Esophagus muscularis mucosa (tissue), 4 donors: ENCODE measurements around the gene RSAD1. TPM values are rescaled to one million over a fixed set of nuclear protein-coding genes. Genes with fewer than 3 reads are reported as not detected.

Experiments
- DNase-seq: peaks from one replicate; pipeline ENCODE4 v3.0.0-alpha.2; 2017; ENCODE audit errors: extremely low spot score
- H3K27ac ChIP-seq, 4 donors: fragments of 200-600 bp; sonication (generic); replicated peaks in 1 of 4; 1 replicate in 3 of 4; 2 replicates in 1 of 4; pipeline ENCODE4 v1.5.1; 2016 to 2019; ENCODE audit warnings: mild to moderate bottlenecking in 1 of 4
- H3K27me3 ChIP-seq, 4 donors: fragments of 200-600 bp; sonication (generic); one replicate each; pipeline versions ENCODE4 v1.5.1 to v1.6.0; 2016 to 2019
- H3K36me3 ChIP-seq, 4 donors: fragments of 200-600 bp; sonication (generic); one replicate each; pipeline ENCODE4 v1.5.1; 2016 to 2019
- H3K4me1 ChIP-seq, 4 donors: fragments of 200-600 bp; sonication (generic); one replicate each; pipeline ENCODE4 v1.5.1; 2016 to 2019
- H3K4me3 ChIP-seq, 4 donors: fragments of 200-600 bp; sonication (generic); 1 replicate in 2 of 4; 2 replicates in 2 of 4; pipeline ENCODE4 v1.5.1; 2016 to 2019; ENCODE audit warnings: mild to moderate bottlenecking in 4 of 4, moderate library complexity in 1 of 4
- H3K9me3 ChIP-seq, 4 donors: fragments of 200-600 bp; sonication (generic); 1 replicate in 3 of 4; 2 replicates in 1 of 4; pipeline ENCODE4 v1.5.1; 2016 to 2019
- CTCF ChIP-seq, 3 experiments: fragments of 200-600 bp in 2 of 3; fragments of 450-650 bp in 1 of 3; sonication (generic) in 2 of 3; IDR thresholded peaks; one replicate each; pipeline ENCODE4 v1.5.1; 2017 to 2019; ENCODE audit warnings: antibody characterized with exemption in 3 of 3, mild to moderate bottlenecking in 2 of 3, moderate library complexity in 1 of 3
- EP300 ChIP-seq: sonication (generic); formaldehyde crosslinking; IDR thresholded peaks from one replicate; pipeline ENCODE4 v1.6.1; 2017; ENCODE audit warnings: antibody characterized with exemption
- POLR2A ChIP-seq: fragments of 450-650 bp; IDR thresholded peaks from one replicate; pipeline ENCODE4 v1.6.1; 2017; ENCODE audit warnings: antibody characterized with exemption, moderate library complexity, mild to moderate bottlenecking, low read depth
- POLR2AphosphoS5 ChIP-seq, 2 donors: sonication (generic); formaldehyde crosslinking; IDR thresholded peaks; one replicate each; pipeline ENCODE4 v1.6.1; 2017; ENCODE audit warnings: antibody characterized with exemption in 2 of 2
- WGBS: methylation state at CpG from one replicate; pipeline ENCODE4 v1.1.5; 2018; 5-methylcytosine and 5-hydroxymethylcytosine counted together
- intact Hi-C: fragments of 100-400 bp; cut with DNase I; formaldehyde crosslinking; loops from one replicate; pipeline ENCODE4 v1.15.1; 2023
- total RNA-seq, 4 donors: library from RNA; depleted of rRNA; stranded (reverse); fragments of >200 nt; gene quantifications; one replicate each; pipeline versions ENCODE4 v1.1.0 to v1.2.1, GENCODE V29; 2016

The RSAD1 gene
- total RNA-seq, 4 donors from 2014 or later: 12.9 to 24.6 (median 16.1) TPM

GRCh38 chr17:50502301-50502990 lies 23.8 kb downstream of the RSAD1 start:
- intact Hi-C loops: no loop called here
- Histone ChIP-seq H3K4me3 (no peak overlapping the region), H3K36me3 (no peaks in the 10 kb centered on the region), H3K4me1 (peaks cover 0 to under 1% (median under 1%) of the 10 kb centered on the region in 4 donors), H3K27me3 (no peaks in the 10 kb centered on the region), H3K9me3 (no peaks in the 10 kb centered on the region), H3K27ac (no peak overlapping the region)
- DNase-seq: no peak
- no peak for TF ChIP-seq POLR2AphosphoS5 (IDR thresholded peaks at IDR 0.05)
- TF ChIP-seq POLR2A: no peak
- TF ChIP-seq EP300: no peak
- no peak for TF ChIP-seq CTCF (IDR thresholded peaks at IDR 0.05)
- 89% methylated on average over 8 of the region's 9 CpGs for WGBS

- H3K36me3 ChIP-seq: no peaks in the 10 kb centered on the region
- no peak overlapping the region for H3K27ac ChIP-seq
- TF ChIP-seq POLR2A: no peak
- TF ChIP-seq CTCF (IDR thresholded peaks at IDR 0.05): no peak
- TF ChIP-seq EP300: no peak
- no peaks in the 10 kb centered on the region for H3K9me3 ChIP-seq
- intact Hi-C loops: no loop called here
- peaks cover 11 to 22% (median 17%) of the 10 kb centered on the region in 4 donors for H3K4me1 ChIP-seq
- WGBS: 86% methylated on average over 7 of the region's 7 CpGs
- no peaks in the 10 kb centered on the region for H3K27me3 ChIP-seq
- no peak overlapping the region for H3K4me3 ChIP-seq
- no peak for DNase-seq
Observed at GRCh38 chr17:50505591-50506130, 27.0 kb downstream of the RSAD1 start.

GRCh38 chr17:50506298-50506697 lies 27.6 kb downstream of the RSAD1 start:
- DNase-seq: no peak
- H3K27me3 ChIP-seq: no peaks in the 10 kb centered on the region
- no peak overlapping the region for H3K27ac ChIP-seq
- no peak overlapping the region for H3K4me3 ChIP-seq
- H3K4me1 ChIP-seq: peaks cover 17 to 22% (median 20%) of the 10 kb centered on the region in 4 donors
- H3K9me3 ChIP-seq: no peaks in the 10 kb centered on the region
- intact Hi-C loops: no loop called here
- TF ChIP-seq POLR2AphosphoS5 (IDR thresholded peaks at IDR 0.05) (no peak), POLR2A (no peak), EP300 (no peak), CTCF (IDR thresholded peaks at IDR 0.05) (no peak)
- 89% methylated on average over 7 of the region's 7 CpGs for WGBS
- H3K36me3 ChIP-seq: no peaks in the 10 kb centered on the region

- no peaks in the 10 kb centered on the region for H3K27me3 ChIP-seq
Observed at GRCh38 chr17:50507871-50508572, 29.4 kb downstream of the RSAD1 start, which contains the start of gene MYCBPAP. Gene MYCBPAP (plus strand): TSS chr17:50508439. CDS start chr17:50508675, 236 bp downstream.

More at GRCh38 chr17:50507871-50508572, 29.4 kb downstream of the RSAD1 start, which contains the start of gene MYCBPAP:
- intact Hi-C loops: no loop called here
- TF ChIP-seq EP300 (no peak), POLR2A (no peak), POLR2AphosphoS5 (IDR thresholded peaks at IDR 0.05) (peak; percentile 63 to 72), CTCF (IDR thresholded peaks at IDR 0.05) (peak in 2 of 3 experiments; percentile 17 to 41)
- peaks cover 17 to 22% (median 20%) of the 10 kb centered on the region in 4 donors for H3K4me1 ChIP-seq
- H3K9me3 ChIP-seq: no peaks in the 10 kb centered on the region
- 17% methylated on average over 16 of the region's 66 CpGs for WGBS
- H3K27ac ChIP-seq: peak within 1 kb of the TSS; percentile 69 to 83 (median 80)
- peak within 1 kb of the TSS; percentile 65 to 82 (median 69) for H3K4me3 ChIP-seq
- DNase-seq: peak; percentile 94
- H3K36me3 ChIP-seq: no peaks in the 10 kb centered on the region
